H9 (cell line): ENCODE results near the gene FCHSD2. TPM values are rescaled to one million over a fixed set of nuclear protein-coding genes. Genes with fewer than 3 reads are reported as not detected.

Experiments used
- DNase-seq: peaks from one replicate; pipeline ENCODE4 v3.0.0-alpha.2; 2017
- H2AFZ ChIP-seq: one replicate; pipeline ENCODE4 v1.6.1; 2013; ENCODE audit warnings: mild to moderate bottlenecking, low read length, control low read depth, moderate library complexity
- H2AK5ac ChIP-seq: 2 replicates; pipeline ENCODE4 v1.6.1; 2013; ENCODE audit warnings: low read length, control low read depth, mixed read lengths; ENCODE audit not compliant: insufficient read length
- H2BK120ac ChIP-seq: one replicate; pipeline ENCODE4 v1.6.1; 2013; ENCODE audit warnings: low read depth, mild to moderate bottlenecking, low read length, control low read depth, inconsistent platforms; ENCODE audit not compliant: poor library complexity, severe bottlenecking
- H2BK12ac ChIP-seq: 2 replicates; pipeline ENCODE4 v1.6.1; 2013; ENCODE audit warnings: low read length, control low read depth, mixed read lengths, low read depth; ENCODE audit not compliant: insufficient read length
- H2BK15ac ChIP-seq: 2 replicates; pipeline ENCODE4 v1.6.1; 2013; ENCODE audit warnings: low read depth, low read length, control low read depth
- H2BK20ac ChIP-seq: one replicate; pipeline ENCODE4 v1.6.1; 2013; ENCODE audit warnings: low read depth, mild to moderate bottlenecking, low read length, control low read depth, inconsistent platforms; ENCODE audit not compliant: poor library complexity, severe bottlenecking
- H2BK5ac ChIP-seq: 2 replicates; pipeline ENCODE4 v1.6.1; 2013; ENCODE audit warnings: low read length, control low read depth, mixed read lengths; ENCODE audit not compliant: insufficient read length
- H3K14ac ChIP-seq: 2 replicates; pipeline ENCODE4 v1.6.1; 2013; ENCODE audit warnings: low read length, control low read depth; ENCODE audit not compliant: insufficient read depth
- H3K18ac ChIP-seq: 2 replicates; pipeline ENCODE4 v1.6.1; 2013; ENCODE audit warnings: low read depth, mild to moderate bottlenecking, mixed read lengths, low read length, control low read depth; ENCODE audit not compliant: insufficient read length
- H3K23ac ChIP-seq: 2 replicates; pipeline ENCODE4 v1.6.1; 2013; ENCODE audit warnings: low read length, control low read depth, mixed read lengths, low read depth; ENCODE audit not compliant: insufficient read length
- H3K23me2 ChIP-seq: 2 replicates; pipeline ENCODE4 v1.6.1; 2013; ENCODE audit warnings: low read depth, mild to moderate bottlenecking, mixed read lengths, low read length, control low read depth; ENCODE audit not compliant: insufficient read length, poor library complexity, severe bottlenecking
- H3K27ac ChIP-seq: 2 replicates; pipeline ENCODE4 v1.5.1; 2013; ENCODE audit warnings: low read length, control low read depth, mixed read lengths, low read depth; ENCODE audit not compliant: insufficient read length
- H3K27me3 ChIP-seq: 2 replicates; pipeline ENCODE4 v1.6.1; 2013; ENCODE audit warnings: low read length, control low read depth, inconsistent platforms; ENCODE audit not compliant: insufficient read depth
- H3K4ac ChIP-seq: 2 replicates; pipeline ENCODE4 v1.6.1; 2013; ENCODE audit warnings: low read depth, mild to moderate bottlenecking, control low read depth, inconsistent platforms, low read length, moderate library complexity
- H3K4me1 ChIP-seq: 2 replicates; pipeline ENCODE4 v1.6.1; 2013; ENCODE audit warnings: low read length, control low read depth, inconsistent platforms; ENCODE audit not compliant: insufficient read depth
- H3K4me2 ChIP-seq: 2 replicates; pipeline ENCODE4 v1.6.1; 2013; ENCODE audit warnings: low read length, control low read depth, mixed read lengths; ENCODE audit not compliant: insufficient read length, insufficient read depth
- H3K56ac ChIP-seq: 2 replicates; pipeline ENCODE4 v1.6.1; 2013; ENCODE audit warnings: low read depth, mild to moderate bottlenecking, mixed read lengths, low read length, control low read depth; ENCODE audit not compliant: insufficient read length
- H3K79me1 ChIP-seq: 2 replicates; pipeline ENCODE4 v1.6.1; 2013; ENCODE audit warnings: low read depth, mild to moderate bottlenecking, moderate library complexity, low read length, control low read depth, inconsistent platforms; ENCODE audit not compliant: insufficient read depth, poor library complexity, severe bottlenecking
- H3K79me2 ChIP-seq: 2 replicates; pipeline ENCODE4 v1.6.1; 2013; ENCODE audit warnings: low read length, control low read depth, inconsistent platforms; ENCODE audit not compliant: insufficient read depth
- H3K9ac ChIP-seq: 2 replicates; pipeline ENCODE4 v1.6.1; 2013; ENCODE audit warnings: low read length, control low read depth, mixed read lengths; ENCODE audit not compliant: insufficient read length; ENCODE audit errors: extremely low read depth
- H3K9me3 ChIP-seq: one replicate; pipeline ENCODE4 v1.6.1; 2013; ENCODE audit warnings: low read depth, low read length, inconsistent platforms; ENCODE audit not compliant: control insufficient read depth
- H3T11ph ChIP-seq: one replicate; pipeline ENCODE4 v1.6.1; 2013; ENCODE audit warnings: mild to moderate bottlenecking, low read length, control low read depth, inconsistent platforms
- H4K20me1 ChIP-seq: one replicate; pipeline ENCODE4 v1.6.1; 2013; ENCODE audit not compliant: control insufficient read depth, insufficient read length, insufficient read depth
- H4K5ac ChIP-seq: 2 replicates; pipeline ENCODE4 v1.6.1; 2013; ENCODE audit warnings: low read depth, mild to moderate bottlenecking, mixed read lengths, low read length, control low read depth; ENCODE audit not compliant: insufficient read length
- H4K8ac ChIP-seq: replicated peaks from 2 replicates; pipeline ENCODE4 v1.6.1; 2013; ENCODE audit warnings: low read length, control low read depth, mixed read lengths, low read depth; ENCODE audit not compliant: insufficient read length
- H4K91ac ChIP-seq: 2 replicates; pipeline ENCODE4 v1.6.1; 2013; ENCODE audit warnings: low read depth, mild to moderate bottlenecking, moderate library complexity, mixed read lengths, low read length, control low read depth; ENCODE audit not compliant: insufficient read length
- H3K27ac Mint-ChIP-seq, 3 experiments: 2 replicates in 2 of 3; 3 replicates in 1 of 3; pipeline ENCODE4 v1.8.0; 2020 to 2021; ENCODE audit warnings: mixed read lengths in 3 of 3, mild to moderate bottlenecking in 1 of 3, moderate library complexity in 1 of 3
- H3K27me3 Mint-ChIP-seq: 2 replicates; pipeline ENCODE4 v1.8.0; 2021; ENCODE audit warnings: low read depth, mild to moderate bottlenecking, moderate library complexity, mixed read lengths
- H3K36me3 Mint-ChIP-seq, 3 experiments: 2 replicates in 2 of 3; 3 replicates in 1 of 3; pipeline ENCODE4 v1.8.0; 2020 to 2021; ENCODE audit warnings: low read depth in 3 of 3, mixed read lengths in 3 of 3; ENCODE audit not compliant: insufficient read depth in 1 of 3
- H3K4me1 Mint-ChIP-seq, 2 experiments: 2 replicates each; pipeline ENCODE4 v1.8.0; 2020; ENCODE audit warnings: mixed read lengths in 2 of 2
- H3K4me3 Mint-ChIP-seq, 2 experiments: 2 replicates in 1 of 2; 3 replicates in 1 of 2; pipeline ENCODE4 v1.8.0; 2020 to 2021; ENCODE audit warnings: mild to moderate bottlenecking in 2 of 2, mixed read lengths in 2 of 2, moderate library complexity in 1 of 2
- H3K9me3 Mint-ChIP-seq, 2 experiments: 2 replicates in 1 of 2; 3 replicates in 1 of 2; pipeline ENCODE4 v1.8.0; 2020; ENCODE audit warnings: mild to moderate bottlenecking in 2 of 2, mixed read lengths in 2 of 2, moderate library complexity in 1 of 2
- WGBS: extraction: QIAGEN DNeasy Blood & Tissue Kit; methylation state at CpG from one replicate; pipeline ENCODE4 v1.1.7; 2013; ENCODE audit warnings: missing lambda C conversion rate, low lambda C conversion rate, mixed read lengths; ENCODE audit not compliant: insufficient read length; ENCODE audit errors: extremely low coverage; 5-methylcytosine and 5-hydroxymethylcytosine counted together
- total RNA-seq: library from RNA; stranded (reverse); gene quantifications from 2 replicates; pipeline ENCODE4 v1.2.1, GENCODE V29; 2021
- TF ChIP-seq, protein P1 (sequence below): fragments of 200-600 bp; sonication (generic); conservative IDR thresholded peaks from 3 replicates; pipeline ENCODE4 v1.8.0; 2021; ENCODE audit warnings: antibody characterized with exemption, mild to moderate bottlenecking

The FCHSD2 gene
- total RNA-seq, 1 experiment from 2014 or later = 17.8 TPM

GRCh38 chr11:72962084-72962483, 180.0 kb downstream of the FCHSD2 start:
- Histone ChIP-seq H3K18ac (no peak overlapping the region), H3K23me2 (no peaks in the 10 kb centered on the region), H4K8ac (no peak overlapping the region), H2BK120ac (no peak overlapping the region), H2BK5ac (no peak overlapping the region), H3K79me2 (no peaks in the 10 kb centered on the region), H4K91ac (no peak overlapping the region), H3K9ac (no peak overlapping the region), H2AFZ (no peak overlapping the region), H4K5ac (no peak overlapping the region), H4K20me1 (no peaks in the 10 kb centered on the region), H3K4me1 (no peaks in the 10 kb centered on the region), H3T11ph (no peak overlapping the region), H2AK5ac (no peak overlapping the region), H3K4ac (no peak overlapping the region), H2BK20ac (no peak overlapping the region), H3K27me3 (no peaks in the 10 kb centered on the region), H3K23ac (no peak overlapping the region), H2BK15ac (no peak overlapping the region), H3K14ac (no peak overlapping the region), H3K9me3 (no peaks in the 10 kb centered on the region), H2BK12ac (no peak overlapping the region), H3K56ac (no peak overlapping the region), H3K4me2 (no peak overlapping the region), H3K27ac (no peak overlapping the region), H3K79me1 (no peaks in the 10 kb centered on the region)
- Mint-ChIP-seq H3K4me1 (peaks cover 0 to 6% of the 10 kb centered on the region in 2 experiments; a peak in 2 of 4 replicates), H3K27ac (no peak overlapping the region), H3K36me3 (peaks cover 0 to 4% (median 2%) of the 10 kb centered on the region in 3 experiments; a peak in 1 of 7 replicates), H3K27me3 (no peaks in the 10 kb centered on the region), H3K4me3 (no peak overlapping the region), H3K9me3 (no peaks in the 10 kb centered on the region)
- TF ChIP-seq, protein P1, sequence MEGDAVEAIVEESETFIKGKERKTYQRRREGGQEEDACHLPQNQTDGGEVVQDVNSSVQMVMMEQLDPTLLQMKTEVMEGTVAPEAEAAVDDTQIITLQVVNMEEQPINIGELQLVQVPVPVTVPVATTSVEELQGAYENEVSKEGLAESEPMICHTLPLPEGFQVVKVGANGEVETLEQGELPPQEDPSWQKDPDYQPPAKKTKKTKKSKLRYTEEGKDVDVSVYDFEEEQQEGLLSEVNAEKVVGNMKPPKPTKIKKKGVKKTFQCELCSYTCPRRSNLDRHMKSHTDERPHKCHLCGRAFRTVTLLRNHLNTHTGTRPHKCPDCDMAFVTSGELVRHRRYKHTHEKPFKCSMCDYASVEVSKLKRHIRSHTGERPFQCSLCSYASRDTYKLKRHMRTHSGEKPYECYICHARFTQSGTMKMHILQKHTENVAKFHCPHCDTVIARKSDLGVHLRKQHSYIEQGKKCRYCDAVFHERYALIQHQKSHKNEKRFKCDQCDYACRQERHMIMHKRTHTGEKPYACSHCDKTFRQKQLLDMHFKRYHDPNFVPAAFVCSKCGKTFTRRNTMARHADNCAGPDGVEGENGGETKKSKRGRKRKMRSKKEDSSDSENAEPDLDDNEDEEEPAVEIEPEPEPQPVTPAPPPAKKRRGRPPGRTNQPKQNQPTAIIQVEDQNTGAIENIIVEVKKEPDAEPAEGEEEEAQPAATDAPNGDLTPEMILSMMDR = no peak
- no CpG with 5 or more reads among the region's 4 CpGs for WGBS
- no peak for DNase-seq
